Left ventricle myocardium superior (tissue), 1 donor: ENCODE data around the gene TMEM131. TPM values are rescaled to one million over a fixed set of nuclear protein-coding genes. Genes with fewer than 3 reads are reported as not detected.

Experiments used
- ATAC-seq: fragments of 200-7000 bp; cut with Tn5 transposase; one replicate; pipeline ENCODE4 v1.9.1; 2020; ENCODE audit warnings: mild to moderate bottlenecking, moderate library complexity
- DNase-seq: peaks from one replicate; pipeline ENCODE4 v3.0.0-alpha.2; 2020
- intact Hi-C: fragments of 100-400 bp; cut with micrococcal nuclease; formaldehyde crosslinking; loops from one replicate; pipeline ENCODE4 v1.11.0; 2022
- total RNA-seq: library from RNA; stranded (reverse); fragmentation: NEBNext Ultra II Directional; extraction: Animal tissue kit (Norgen Biotek cat#: 25700); gene quantifications from one replicate; pipeline ENCODE4 v1.2.1, GENCODE V29; 2021
- donor health status: DM: no; HTN: yes; CAD: no; lungs with severe emphysema.

The TMEM131 gene
- total RNA-seq, 1 donor from 2014 or later, result 29.0 TPM

- intact Hi-C loops, result no loop called here
- ATAC-seq (no peak), DNase-seq (no peak)
Measured at GRCh38 chr2:97996679-97997078, 931 bp upstream of the TMEM131 start.

- ATAC-seq (peak; percentile 57), DNase-seq (peak; percentile 70)
- intact Hi-C loops, result no loop called here
Measured at GRCh38 chr2:97995026-97995733, 568 bp downstream of the TMEM131 start.

DNA sequence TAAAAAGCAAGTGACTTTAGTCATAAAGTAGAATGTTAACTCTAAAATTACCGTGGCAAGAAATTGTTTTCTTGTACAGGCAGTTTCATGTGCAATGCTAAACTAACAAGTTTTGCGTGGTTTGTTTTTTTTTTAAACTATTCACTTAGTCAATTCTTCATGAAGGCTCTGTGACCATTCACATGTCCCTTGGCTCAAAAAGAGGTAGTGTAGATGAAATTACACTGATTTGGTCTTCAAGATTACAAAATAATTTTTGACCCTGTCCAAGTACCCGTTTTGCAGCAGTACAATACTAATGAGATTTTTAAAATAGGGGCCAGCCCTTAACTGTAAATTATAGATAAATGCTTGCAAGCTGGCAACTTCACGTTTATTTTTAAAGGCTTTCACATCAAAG, 1.3 kb downstream of the TMEM131 start:
- no peak for ATAC-seq
- DNase-seq, result no peak
- intact Hi-C loops, result no loop called here

- DNase-seq (no peak), ATAC-seq (no peak)
- intact Hi-C loops, result no loop called here
Measured at GRCh38 chr2:97993926-97994325, 1.8 kb downstream of the TMEM131 start.

DNA sequence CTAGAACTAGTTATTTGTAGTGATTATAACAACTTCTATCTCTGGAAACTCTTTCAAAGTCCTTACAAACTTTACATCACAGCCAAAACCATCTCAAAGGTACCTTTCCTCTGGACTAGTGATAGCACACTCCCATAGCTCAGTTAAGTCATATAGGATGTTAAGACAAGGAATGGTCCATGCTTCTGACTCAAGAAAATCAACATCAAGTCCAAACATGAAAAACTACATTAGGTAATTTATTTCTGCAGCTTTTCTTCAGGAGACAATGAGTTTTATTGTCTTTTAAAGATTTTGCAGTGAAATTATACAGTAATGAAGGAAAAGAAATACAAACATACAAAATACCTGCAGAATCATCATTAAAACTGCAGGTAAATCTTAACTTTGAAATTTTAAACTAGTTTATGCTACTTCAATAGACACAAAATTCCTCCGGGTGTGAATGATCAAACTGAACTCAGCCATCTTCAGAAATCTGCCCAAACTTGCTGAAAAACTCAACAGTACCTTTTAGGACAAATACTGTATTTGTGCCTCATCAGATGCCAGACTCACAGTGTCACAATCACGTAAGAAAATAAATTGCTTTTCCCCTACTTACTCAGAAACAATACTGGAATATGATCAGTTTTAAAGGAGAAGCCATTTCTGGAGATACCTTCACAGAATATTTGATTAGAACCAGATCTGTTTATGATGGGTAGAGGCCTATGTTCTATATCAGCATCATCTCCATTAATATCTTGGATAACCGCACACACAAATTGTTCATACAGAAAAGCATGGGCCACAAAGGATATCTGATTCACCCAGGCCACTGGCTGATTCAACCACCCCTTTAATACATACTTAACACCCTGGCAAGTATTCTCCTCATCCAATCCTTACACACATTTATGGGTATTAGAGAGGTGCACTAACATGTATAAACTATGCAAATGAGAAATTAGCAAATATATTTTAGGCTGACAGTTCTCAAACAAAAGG, 2.6 kb downstream of the TMEM131 start:
- no peak for DNase-seq
- intact Hi-C loops, result no loop called here
- no peak for ATAC-seq

- no peak for DNase-seq
- intact Hi-C loops, result no loop called here
- ATAC-seq, result no peak
Measured at GRCh38 chr2:97991081-97991856, 4.5 kb downstream of the TMEM131 start.

DNA sequence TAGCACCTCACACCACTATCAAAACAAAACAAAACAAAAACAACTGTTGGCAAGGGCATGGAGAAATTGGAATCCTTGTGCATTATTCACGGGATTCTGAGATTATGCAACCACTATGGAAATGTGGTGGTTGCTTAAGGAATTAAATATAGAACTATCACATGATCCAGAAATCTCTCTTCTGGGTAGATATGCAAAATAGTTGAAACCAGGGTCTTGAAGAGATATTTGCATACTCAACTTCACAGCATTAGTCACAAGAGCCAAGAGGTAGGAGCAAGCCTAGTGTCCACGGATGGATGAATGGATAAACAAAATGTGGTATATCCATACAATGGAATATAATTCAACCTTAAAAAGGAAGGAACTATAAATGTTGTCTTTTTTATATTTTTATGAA, 7.0 kb downstream of the TMEM131 start:
- intact Hi-C loops, result no loop called here
- ATAC-seq (no peak), DNase-seq (no peak)

- ATAC-seq (no peak), DNase-seq (no peak)
- intact Hi-C loops, result no loop called here
Measured at GRCh38 chr2:97985998-97986397, 9.8 kb downstream of the TMEM131 start.

GRCh38 chr2:97983698-97984097, 12.1 kb downstream of the TMEM131 start:
- intact Hi-C loops, result no loop called here
- ATAC-seq, result peak; percentile 70

GRCh38 chr2:97983134-97983533, 12.6 kb downstream of the TMEM131 start:
- no peak for DNase-seq
- ATAC-seq, result peak; percentile 44
- intact Hi-C loops, result no loop called here

More at GRCh38 chr2:97983698-97984097, 12.1 kb downstream of the TMEM131 start:
- DNase-seq, result no peak

DNA sequence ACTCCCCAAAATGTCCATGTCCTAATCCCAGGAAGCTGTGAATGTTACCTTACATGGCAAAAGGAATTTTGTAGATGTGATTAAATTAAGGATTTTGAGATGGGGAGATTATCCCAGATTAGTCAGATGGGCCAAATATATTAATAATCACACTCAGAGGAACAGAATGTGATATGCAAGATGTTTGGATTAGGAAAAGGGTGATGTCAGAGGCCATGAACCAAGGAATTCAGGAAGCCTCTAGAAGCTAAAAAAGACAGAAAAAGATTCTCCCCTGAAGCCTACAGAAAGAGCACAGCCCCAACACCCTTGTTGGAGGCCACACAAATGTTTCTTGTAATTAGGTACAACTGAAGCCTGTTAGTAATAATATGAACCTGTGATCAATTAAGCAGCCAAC, 13.1 kb downstream of the TMEM131 start:
- intact Hi-C loops, result no loop called here
- ATAC-seq, result no peak
- DNase-seq, result no peak

DNA sequence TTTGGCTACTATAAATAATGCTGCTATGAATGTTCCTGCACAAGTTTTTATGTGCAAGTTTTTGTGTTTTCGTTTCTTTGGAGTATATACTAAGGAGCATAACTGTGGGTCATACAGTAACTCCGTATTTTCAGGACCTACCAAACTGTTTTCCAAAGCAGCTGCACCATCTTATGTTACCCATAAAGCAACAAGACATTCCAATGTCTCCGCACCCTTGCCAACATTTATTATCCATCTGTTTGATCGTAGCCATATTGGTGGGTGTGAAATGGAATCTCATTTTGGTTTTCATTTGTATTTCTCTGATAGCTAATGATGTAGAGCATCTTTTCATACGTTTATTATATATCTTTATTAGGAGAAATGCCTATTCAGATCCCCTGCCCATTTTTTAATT, 13.8 kb downstream of the TMEM131 start:
- intact Hi-C loops, result no loop called here
- ATAC-seq (no peak), DNase-seq (no peak)

GRCh38 chr2:97979904-97980303, 15.8 kb downstream of the TMEM131 start:
- ATAC-seq (no peak), DNase-seq (no peak)
- intact Hi-C loops, result no loop called here

DNA sequence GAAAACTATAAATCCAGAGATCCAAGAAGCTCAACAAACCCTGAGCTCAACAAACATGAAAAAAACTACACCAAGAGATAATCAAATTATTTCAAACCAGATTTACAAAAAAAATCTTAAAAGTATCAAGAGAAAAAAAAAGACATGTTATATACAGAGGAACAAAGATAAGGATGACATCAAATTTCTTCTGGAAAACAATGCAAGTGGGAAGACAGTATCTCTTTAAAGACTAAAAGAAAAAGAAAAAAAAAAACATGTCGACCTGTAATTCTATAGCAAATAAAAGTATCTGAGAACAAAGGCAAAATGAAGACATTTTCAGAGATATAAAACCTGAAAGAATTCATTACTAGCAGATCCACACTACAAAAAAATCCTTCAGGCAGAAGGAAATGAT, 21.3 kb downstream of the TMEM131 start:
- DNase-seq (no peak), ATAC-seq (no peak)
- intact Hi-C loops, result no loop called here

- ATAC-seq (no peak), DNase-seq (no peak)
- intact Hi-C loops, result no loop called here
Measured at GRCh38 chr2:97970293-97971060, 25.3 kb downstream of the TMEM131 start.

GRCh38 chr2:97969081-97970067, 26.4 kb downstream of the TMEM131 start:
- ATAC-seq (no peak), DNase-seq (no peak)
- intact Hi-C loops, result no loop called here

DNA sequence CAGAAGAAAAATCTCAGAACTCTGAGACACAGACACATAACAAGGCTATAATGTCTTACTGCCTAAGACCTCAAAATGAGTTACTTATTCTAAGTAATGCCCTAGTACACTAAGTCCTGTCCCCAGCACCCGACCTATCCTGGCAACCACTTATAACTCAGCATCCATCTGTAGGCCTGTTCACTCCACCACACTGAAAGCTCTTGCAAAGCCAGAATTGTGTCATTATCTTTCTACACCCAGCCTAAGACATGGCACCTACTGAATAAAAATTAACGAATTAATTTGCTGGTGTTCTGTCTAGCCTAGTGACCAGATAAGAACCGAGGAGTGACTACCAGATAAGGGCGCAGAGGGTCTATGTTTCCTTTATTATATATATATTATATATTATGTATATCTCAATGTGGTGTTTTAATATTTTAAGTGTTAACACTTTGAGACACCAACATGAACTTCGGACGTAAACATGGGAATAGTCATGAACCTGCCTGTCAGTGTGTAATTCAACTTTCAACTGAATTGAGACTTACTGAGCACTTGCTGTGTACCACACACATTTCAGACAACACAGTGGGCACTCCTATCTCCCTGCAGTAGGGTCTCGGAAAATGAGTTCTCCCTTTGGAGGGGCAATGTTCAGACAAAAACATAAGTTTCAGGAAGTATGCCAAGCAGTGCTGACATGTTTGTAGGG, 27.7 kb downstream of the TMEM131 start:
- peak; percentile 43 for ATAC-seq
- intact Hi-C loops, result no loop called here
- no peak for DNase-seq
